Effector memory CD4-positive, alpha-beta T cell (primary cell): Measurements from ENCODE around the gene ADAM19.
"Not testable (repeated sequence)": the region's sequence is repeated elsewhere in the genome, so short reads cannot be mapped to it uniquely, and the experiment has no call there.

ENCODE experiments used
- DNase-seq, 3 donors: peaks; one replicate each; pipeline ENCODE4 v3.0.0-alpha.2; 2020
- H3K27ac ChIP-seq: 2 replicates; pipeline ENCODE4 v1.7.0; 2013; ENCODE audit warnings: mild to moderate bottlenecking, low read length, moderate library complexity; ENCODE audit not compliant: insufficient read depth, poor library complexity, severe bottlenecking
- H3K27me3 ChIP-seq: replicated peaks from 2 replicates; pipeline ENCODE4 v1.7.0; 2013; ENCODE audit warnings: mild to moderate bottlenecking, low read length; ENCODE audit not compliant: insufficient read depth, control insufficient read depth, poor library complexity, severe bottlenecking
- H3K36me3 ChIP-seq: 2 replicates; pipeline ENCODE4 v1.7.0; 2013; ENCODE audit warnings: mild to moderate bottlenecking, low read length, moderate library complexity; ENCODE audit not compliant: control insufficient read depth, insufficient read depth
- H3K4me1 ChIP-seq: 2 replicates; pipeline ENCODE4 v1.7.0; 2013; ENCODE audit warnings: low read length, mild to moderate bottlenecking; ENCODE audit not compliant: control insufficient read depth, insufficient read depth, poor library complexity, severe bottlenecking
- H3K4me3 ChIP-seq: 2 replicates; pipeline ENCODE4 v1.7.0; 2013; ENCODE audit warnings: low read length, low read depth, mild to moderate bottlenecking; ENCODE audit not compliant: insufficient read depth, poor library complexity, severe bottlenecking
- H3K9me3 ChIP-seq: 2 replicates; pipeline ENCODE4 v1.7.0; 2013; ENCODE audit warnings: mild to moderate bottlenecking, low read length, moderate library complexity; ENCODE audit not compliant: control insufficient read depth

The ADAM19 gene

GRCh38 chr5:157445745-157446411 lies 129.7 kb downstream of the ADAM19 start:
- H3K27me3 ChIP-seq, result no peaks in the 10 kb centered on the region
- H3K4me1 ChIP-seq, result no peaks in the 10 kb centered on the region
- H3K9me3 ChIP-seq, result no peaks in the 10 kb centered on the region
- no peak overlapping the region for H3K4me3 ChIP-seq
- no peak for DNase-seq
- no peak overlapping the region for H3K27ac ChIP-seq
- H3K36me3 ChIP-seq, result no peaks in the 10 kb centered on the region

GRCh38 chr5:157444224-157444623 lies 131.4 kb downstream of the ADAM19 start:
- no peak for DNase-seq
- Histone ChIP-seq H3K36me3 (no peaks in the 10 kb centered on the region), H3K27ac (no peak overlapping the region)

GRCh38 chr5:157443041-157443549 lies 132.5 kb downstream of the ADAM19 start:
- no peak for DNase-seq
- H3K36me3 ChIP-seq, result no peaks in the 10 kb centered on the region

More at GRCh38 chr5:157444224-157444623, 131.4 kb downstream of the ADAM19 start:
- no peaks in the 10 kb centered on the region for H3K27me3 ChIP-seq
- H3K4me3 ChIP-seq, result no peak overlapping the region
- no peaks in the 10 kb centered on the region for H3K4me1 ChIP-seq
- H3K9me3 ChIP-seq, result no peaks in the 10 kb centered on the region

GRCh38 chr5:157434096-157434495 lies 141.5 kb downstream of the ADAM19 start:
- Histone ChIP-seq H3K4me1 (peaks cover 4% of the 10 kb centered on the region), H3K27me3 (no peaks in the 10 kb centered on the region), H3K4me3 (no peak overlapping the region), H3K36me3 (no peaks in the 10 kb centered on the region), H3K9me3 (no peaks in the 10 kb centered on the region), H3K27ac (no peak overlapping the region)
- no peak for DNase-seq

More at GRCh38 chr5:157443041-157443549, 132.5 kb downstream of the ADAM19 start:
- Histone ChIP-seq H3K4me1 (no peaks in the 10 kb centered on the region), H3K27ac (no peak overlapping the region), H3K27me3 (no peaks in the 10 kb centered on the region), H3K9me3 (no peaks in the 10 kb centered on the region), H3K4me3 (no peak overlapping the region)

DNA sequence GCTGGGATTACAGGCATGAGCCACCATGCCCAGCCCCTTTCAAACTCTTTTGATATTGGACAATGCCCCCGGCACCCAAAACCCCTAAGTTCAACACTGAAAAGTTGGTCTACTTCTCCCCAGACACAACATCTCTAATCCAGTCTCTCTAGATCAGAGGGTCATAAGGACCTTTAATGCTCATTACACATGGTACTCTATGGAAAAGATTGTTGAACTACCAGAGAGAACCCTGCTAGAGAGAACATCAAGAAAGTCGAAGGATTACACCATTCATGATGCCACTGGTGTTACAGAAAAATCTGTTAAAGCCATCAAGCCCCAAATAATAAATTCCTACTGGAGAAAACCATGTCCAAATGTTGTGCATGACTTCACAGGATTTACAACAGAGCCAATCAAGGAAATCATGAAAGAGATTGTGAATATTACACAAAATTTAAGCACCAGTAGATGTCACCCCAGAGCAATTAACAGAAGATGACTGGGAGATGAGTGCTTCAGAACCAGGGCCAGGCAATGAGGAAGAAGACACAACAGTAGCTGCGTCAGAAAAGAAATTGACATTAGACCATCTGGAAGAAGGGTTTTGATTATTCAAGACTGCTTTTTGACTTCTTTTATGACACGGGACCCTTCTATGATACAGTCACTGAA lies 143.9 kb downstream of the ADAM19 start:
- DNase-seq, result peak in 1 of 3 donors; percentile 7
- H3K36me3 ChIP-seq, result no peaks in the 10 kb centered on the region
- H3K4me3 ChIP-seq, result no peak overlapping the region
- no peaks in the 10 kb centered on the region for H3K9me3 ChIP-seq
- H3K27me3 ChIP-seq, result no peaks in the 10 kb centered on the region
- H3K27ac ChIP-seq, result no peak overlapping the region
- peaks cover 4% of the 10 kb centered on the region for H3K4me1 ChIP-seq

DNA sequence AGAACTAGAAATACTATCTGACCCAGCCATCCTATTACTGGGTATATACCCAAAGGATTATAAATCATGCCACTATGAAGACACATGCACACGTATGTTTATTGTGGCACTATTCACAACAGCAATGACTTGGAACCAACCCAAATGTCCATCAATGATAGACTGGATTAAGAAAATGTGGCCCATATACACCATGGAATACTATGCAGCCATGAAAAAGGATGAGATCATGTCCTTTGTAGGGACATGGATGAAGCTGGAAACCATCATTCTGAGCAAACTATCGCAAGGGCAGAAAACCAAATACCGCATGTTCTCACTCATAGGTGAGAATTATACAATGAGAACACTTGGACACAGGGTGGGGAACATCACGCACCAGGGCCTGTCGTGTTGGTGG lies 145.7 kb downstream of the ADAM19 start:
- not testable (repeated sequence) for H3K4me1 ChIP-seq, H3K9me3 ChIP-seq, H3K4me3 ChIP-seq, H3K36me3 ChIP-seq, H3K27me3 ChIP-seq, DNase-seq, H3K27ac ChIP-seq
